HG02943 (cell line): ENCODE measurements around the gene NKAIN4.

Experiments used
- ATAC-seq: cut with Tn5 transposase; IDR thresholded peaks from one replicate; pipeline ENCODE4 v1.9.1; 2021; ENCODE audit warnings: mild to moderate bottlenecking, low read depth, moderate library complexity; ENCODE audit not compliant: unreplicated experiment

NKAIN4 gene

GRCh38 chr20:63288581-63289251 is 34.5 kb upstream of the NKAIN4 start:
- ATAC-seq, result no peak

GRCh38 chr20:63287697-63288580 is 33.7 kb upstream of the NKAIN4 start:
- no peak for ATAC-seq

GRCh38 chr20:63286781-63287696 is 32.8 kb upstream of the NKAIN4 start:
- no peak for ATAC-seq

- ATAC-seq, result no peak
Observed at GRCh38 chr20:63285636-63286615, 31.7 kb upstream of the NKAIN4 start.

- ATAC-seq, result no peak
Observed at GRCh38 chr20:63284981-63285524, 30.8 kb upstream of the NKAIN4 start.

- ATAC-seq, result no peak
Observed at GRCh38 chr20:63284544-63284949, 30.3 kb upstream of the NKAIN4 start.

- ATAC-seq, result no peak
Observed at GRCh38 chr20:63284083-63284440, 29.8 kb upstream of the NKAIN4 start.

- no peak for ATAC-seq
Observed at GRCh38 chr20:63283397-63284082, 29.3 kb upstream of the NKAIN4 start.

- no peak for ATAC-seq
Observed at GRCh38 chr20:63282946-63283345, 28.7 kb upstream of the NKAIN4 start.

GRCh38 chr20:63281742-63282665 is 27.7 kb upstream of the NKAIN4 start:
- no peak for ATAC-seq

GRCh38 chr20:63280929-63281545 is 26.8 kb upstream of the NKAIN4 start:
- ATAC-seq, result no peak

- ATAC-seq, result no peak
Observed at GRCh38 chr20:63280371-63280770, 26.1 kb upstream of the NKAIN4 start.

- ATAC-seq, result no peak
Observed at GRCh38 chr20:63279931-63280330, 25.7 kb upstream of the NKAIN4 start.

GRCh38 chr20:63278661-63279060 is 24.4 kb upstream of the NKAIN4 start:
- ATAC-seq, result no peak

- ATAC-seq, result no peak
Observed at GRCh38 chr20:63277466-63278272, 23.4 kb upstream of the NKAIN4 start.

- no peak for ATAC-seq
Observed at GRCh38 chr20:63276956-63277355, 22.7 kb upstream of the NKAIN4 start.

- no peak for ATAC-seq
Observed at GRCh38 chr20:63275825-63276224, 21.6 kb upstream of the NKAIN4 start.
